Ovary (tissue), 9 donors: ENCODE data around the gene NEK1. TPM values are rescaled to one million over a fixed set of nuclear protein-coding genes. Genes with fewer than 3 reads are reported as not detected.
A peak's percentile ranks its signal among the peaks of the same experiment; 100 is the strongest.

Experiments used
- DNase-seq, 5 donors: peaks; one replicate each; pipeline ENCODE4 v3.0.0-alpha.2; 2019 to 2020
- H3K27ac ChIP-seq, 2 donors: fragments of 200-600 bp; one replicate each; pipeline versions ENCODE4 v1.5.1 to v1.8.0; 2019 to 2022
- H3K27me3 ChIP-seq: fragments of 200-600 bp; one replicate; pipeline ENCODE4 v1.8.0; 2022
- H3K36me3 ChIP-seq: fragments of 200-600 bp; sonication (generic); one replicate; pipeline ENCODE4 v1.5.1; 2019
- H3K4me1 ChIP-seq: one replicate; pipeline ENCODE4 v1.8.1; 2013; ENCODE audit warnings: mild to moderate bottlenecking, moderate library complexity; ENCODE audit not compliant: insufficient read depth
- H3K4me3 ChIP-seq: fragments of 200-600 bp; sonication (generic); one replicate; pipeline ENCODE4 v1.5.1; 2017
- H3K9me3 ChIP-seq, 2 donors: fragments of 200-600 bp in 1 of 2; sonication (generic) in 1 of 2; one replicate each; pipeline versions ENCODE4 v1.5.1 to v1.8.1; 2013 to 2019; ENCODE audit warnings: mild to moderate bottlenecking in 1 of 2, moderate library complexity in 1 of 2
- EP300 ChIP-seq: sonication (generic); formaldehyde crosslinking; IDR thresholded peaks from one replicate; pipeline ENCODE4 v1.6.1; 2017; ENCODE audit warnings: antibody characterized with exemption
- POLR2A ChIP-seq: fragments of 450-650 bp; IDR thresholded peaks from one replicate; pipeline ENCODE4 v1.6.1; 2017; ENCODE audit warnings: antibody characterized with exemption, mild to moderate bottlenecking, moderate library complexity
- WGBS, 3 donors: extraction: QIAGEN DNeasy Blood & Tissue Kit in 1 of 3; methylation state at CpG; one replicate each; pipeline versions ENCODE4 v1.1.5 to v1.1.7; 2013 to 2017; 5-methylcytosine and 5-hydroxymethylcytosine counted together
- intact Hi-C, 4 donors: fragments of 100-400 bp; cut with DNase I; formaldehyde crosslinking; loops; one replicate each; pipeline versions ENCODE4 v1.11.0 to v1.15.1; 2022 to 2023
- polyA plus RNA-seq, 2 donors: library from polyadenylated mRNA; stranded (reverse); fragments of 200-250 nt in 1 of 2; fragments of 350-450 nt in 1 of 2; fragmentation: Illumina TruSeq in 1 of 2; extraction: RNeasy Lipid Tissue Mini Kit (QIAGEN cat#74804) in 1 of 2; gene quantifications; one replicate each; pipeline ENCODE4 v1.2.3, GENCODE V29; 2013 to 2014
- total RNA-seq, 7 donors: library from RNA; depleted of rRNA in 2 of 7; stranded (reverse); fragments of >200 nt in 2 of 7; fragmentation: NEBNext Ultra II Directional in 3 of 7; extraction: Animal tissue kit (Norgen Biotek cat#: 25700) in 3 of 7; gene quantifications; one replicate each; pipeline versions ENCODE4 v1.1.0 to v1.2.4, GENCODE V29; 2016 to 2023
- TF ChIP-seq, protein P1 (sequence below), 3 donors: fragments of 450-650 bp in 2 of 3; fragments of 200-600 bp in 1 of 3; IDR thresholded peaks; one replicate each; pipeline versions ENCODE4 v1.5.1 to v1.8.0; 2016 to 2022; ENCODE audit warnings: antibody characterized with exemption in 3 of 3, mild to moderate bottlenecking in 1 of 3
- donor health status: DM: no; HTN: no; CAD: no; lungs with moderate emphysema.
- donor health status: DM: no; HTN: no; CAD: no.
- donor health status: Bipolar disorder and iron deficiency.
- donor health status: DM: yes; HTN: yes; CAD: no.
- donor health status: DM: no; HTN: no; CAD: no.
- donor health status: DM: yes; HTN: yes; CAD: no.

The NEK1 gene
- total and polyA plus RNA-seq, 9 donors, result 8.7 to 29.5 (median 22.0) TPM

DNA sequence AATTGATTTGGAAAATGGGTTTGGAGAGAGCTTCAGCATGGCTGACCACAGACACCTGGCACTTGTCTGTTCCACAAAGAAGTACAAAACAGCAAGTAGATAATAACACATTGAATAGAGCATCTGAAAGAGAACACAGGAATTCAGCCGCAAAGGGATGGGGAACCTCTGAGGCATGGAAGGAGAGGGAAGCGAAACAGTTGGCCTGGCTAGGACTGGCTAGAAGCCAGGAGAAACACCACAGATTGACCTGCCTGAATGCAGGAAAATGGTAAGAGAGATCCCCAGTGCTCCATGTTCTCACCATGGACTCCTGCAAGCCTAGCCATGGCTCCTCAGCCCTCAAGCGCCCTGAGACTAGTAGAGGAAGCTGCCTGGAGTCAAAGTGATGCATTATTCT is 171.9 kb downstream of the NEK1 start:
- H3K36me3 ChIP-seq, result no peaks in the 10 kb centered on the region
- WGBS, 3 donors, result 70 to 83% (median 82%) methylated on average over 3 of the region's 3 CpGs

DNA sequence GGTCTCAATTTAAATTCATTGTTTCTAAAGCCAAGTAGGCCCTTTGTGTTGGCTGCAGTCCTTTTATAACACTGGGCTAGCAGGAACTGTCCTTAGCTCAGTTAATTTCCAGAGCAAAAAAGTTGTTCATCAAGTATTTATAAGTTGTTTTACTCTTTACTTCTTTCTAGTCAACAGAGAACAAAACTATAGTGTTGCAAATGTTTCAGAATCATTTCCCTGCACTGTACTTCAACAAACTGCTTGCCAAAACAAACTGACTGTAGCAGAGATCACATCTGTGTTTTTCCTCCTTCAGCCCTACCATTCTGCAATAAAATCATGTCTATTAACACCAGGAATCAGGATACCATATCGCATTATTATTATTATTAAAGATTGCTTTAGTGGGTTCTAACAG is 173.1 kb downstream of the NEK1 start:
- peaks cover 0 to 5% of the 10 kb centered on the region in 2 donors for H3K9me3 ChIP-seq
- intact Hi-C loops, result no loop called here
- peaks cover 3% of the 10 kb centered on the region for H3K4me1 ChIP-seq
- H3K27ac ChIP-seq, result no peak overlapping the region
- no peak overlapping the region for H3K4me3 ChIP-seq
- no peaks in the 10 kb centered on the region for H3K36me3 ChIP-seq
- DNase-seq, result no peak
- 9 to 24% (median 13%) methylated on average over 1 of the region's 1 CpG for WGBS, 3 donors
- TF ChIP-seq POLR2A (no peak), EP300 (no peak)
- H3K27me3 ChIP-seq, result no peaks in the 10 kb centered on the region

More for the DNA sequence above, 171.9 kb downstream of the NEK1 start:
- H3K27me3 ChIP-seq, result no peaks in the 10 kb centered on the region
- no peak overlapping the region for H3K27ac ChIP-seq
- TF ChIP-seq POLR2A, result no peak
- TF ChIP-seq EP300, result no peak
- TF ChIP-seq, protein P1, sequence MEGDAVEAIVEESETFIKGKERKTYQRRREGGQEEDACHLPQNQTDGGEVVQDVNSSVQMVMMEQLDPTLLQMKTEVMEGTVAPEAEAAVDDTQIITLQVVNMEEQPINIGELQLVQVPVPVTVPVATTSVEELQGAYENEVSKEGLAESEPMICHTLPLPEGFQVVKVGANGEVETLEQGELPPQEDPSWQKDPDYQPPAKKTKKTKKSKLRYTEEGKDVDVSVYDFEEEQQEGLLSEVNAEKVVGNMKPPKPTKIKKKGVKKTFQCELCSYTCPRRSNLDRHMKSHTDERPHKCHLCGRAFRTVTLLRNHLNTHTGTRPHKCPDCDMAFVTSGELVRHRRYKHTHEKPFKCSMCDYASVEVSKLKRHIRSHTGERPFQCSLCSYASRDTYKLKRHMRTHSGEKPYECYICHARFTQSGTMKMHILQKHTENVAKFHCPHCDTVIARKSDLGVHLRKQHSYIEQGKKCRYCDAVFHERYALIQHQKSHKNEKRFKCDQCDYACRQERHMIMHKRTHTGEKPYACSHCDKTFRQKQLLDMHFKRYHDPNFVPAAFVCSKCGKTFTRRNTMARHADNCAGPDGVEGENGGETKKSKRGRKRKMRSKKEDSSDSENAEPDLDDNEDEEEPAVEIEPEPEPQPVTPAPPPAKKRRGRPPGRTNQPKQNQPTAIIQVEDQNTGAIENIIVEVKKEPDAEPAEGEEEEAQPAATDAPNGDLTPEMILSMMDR (IDR thresholded peaks at IDR 0.05), result no peak
- intact Hi-C loops, result no loop called here
- no peak overlapping the region for H3K4me3 ChIP-seq
- peak in 1 of 5 donors; percentile 14 for DNase-seq
- peaks cover 3% of the 10 kb centered on the region for H3K4me1 ChIP-seq
- H3K9me3 ChIP-seq, result peaks cover 0 to 5% of the 10 kb centered on the region in 2 donors

DNA sequence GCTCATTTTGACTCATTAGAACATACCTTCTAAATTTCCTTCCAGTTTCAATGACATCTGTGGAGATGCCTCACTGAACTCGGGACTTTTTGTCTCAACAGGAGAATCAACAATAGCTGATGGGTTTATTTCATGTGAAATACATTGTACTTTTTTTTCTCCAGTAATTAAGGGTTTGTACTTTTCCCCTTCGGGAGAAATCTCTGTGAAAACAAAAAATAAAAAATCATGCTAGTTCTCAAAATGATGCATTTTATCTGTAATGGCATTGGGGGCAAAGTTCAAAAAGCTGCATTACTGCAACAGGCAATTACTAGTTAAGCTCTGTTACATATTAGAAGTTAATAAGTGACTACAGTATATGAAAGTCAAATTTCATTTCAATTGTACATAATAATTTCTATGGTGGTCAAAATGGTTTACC is 174.3 kb downstream of the NEK1 start:
- TF ChIP-seq POLR2A, result no peak
- TF ChIP-seq, protein P1 (IDR thresholded peaks at IDR 0.05), result no peak
- TF ChIP-seq EP300, result no peak
- Histone ChIP-seq H3K27ac (no peak overlapping the region), H3K4me3 (no peak overlapping the region), H3K36me3 (no peaks in the 10 kb centered on the region), H3K9me3 (peaks cover 0 to 5% of the 10 kb centered on the region in 2 donors), H3K4me1 (peaks cover 3% of the 10 kb centered on the region), H3K27me3 (no peaks in the 10 kb centered on the region)
- no peak for DNase-seq
- WGBS, 3 donors, result 56 to 70% (median 59%) methylated on average over 2 of the region's 2 CpGs
- intact Hi-C loops, result no loop called here

DNA sequence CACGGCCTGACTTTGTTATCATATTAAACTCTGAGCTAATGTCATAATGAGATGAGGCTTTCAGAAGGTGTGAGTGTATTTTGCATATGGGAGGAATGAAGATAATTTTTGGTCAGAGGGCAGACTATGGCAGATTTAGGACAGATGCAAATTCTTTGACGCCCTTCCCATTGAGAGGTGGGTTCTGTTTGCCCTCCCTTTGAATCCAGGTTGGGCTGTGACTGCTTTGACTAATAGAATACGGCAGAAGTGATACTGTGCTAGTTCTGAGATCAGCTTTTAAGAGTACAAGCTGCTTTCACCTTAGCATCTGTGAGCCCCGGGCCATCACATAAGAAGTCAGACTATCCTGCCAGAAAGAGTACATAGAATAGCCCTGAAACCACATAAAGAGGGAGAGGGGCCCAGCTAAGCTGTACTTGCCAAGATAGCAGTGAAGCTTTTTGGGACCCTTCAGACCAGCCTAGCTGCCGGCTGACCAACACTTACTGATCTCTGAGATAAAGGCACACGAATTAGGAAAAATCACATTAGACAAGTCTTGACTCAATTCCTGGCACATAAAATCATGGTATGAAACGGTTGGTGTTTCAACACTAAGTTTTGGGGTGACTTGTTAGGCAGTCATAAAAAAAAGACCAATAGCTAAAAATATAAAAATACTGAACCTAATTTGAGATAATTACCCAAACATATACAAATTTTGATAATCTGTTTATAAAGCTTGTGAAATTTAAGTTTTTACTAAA is 174.9 kb downstream of the NEK1 start:
- Histone ChIP-seq H3K27me3 (no peaks in the 10 kb centered on the region), H3K4me1 (peaks cover 3% of the 10 kb centered on the region), H3K36me3 (no peaks in the 10 kb centered on the region), H3K9me3 (no peaks in the 10 kb centered on the region), H3K4me3 (no peak overlapping the region), H3K27ac (no peak overlapping the region)
- intact Hi-C loops, result no loop called here
- WGBS, 3 donors, result 81 to 86% (median 83%) methylated on average over 7 of the region's 7 CpGs
- no peak for DNase-seq
- no peak for TF ChIP-seq POLR2A
- TF ChIP-seq, protein P1 (IDR thresholded peaks at IDR 0.05), result no peak
- no peak for TF ChIP-seq EP300

DNA sequence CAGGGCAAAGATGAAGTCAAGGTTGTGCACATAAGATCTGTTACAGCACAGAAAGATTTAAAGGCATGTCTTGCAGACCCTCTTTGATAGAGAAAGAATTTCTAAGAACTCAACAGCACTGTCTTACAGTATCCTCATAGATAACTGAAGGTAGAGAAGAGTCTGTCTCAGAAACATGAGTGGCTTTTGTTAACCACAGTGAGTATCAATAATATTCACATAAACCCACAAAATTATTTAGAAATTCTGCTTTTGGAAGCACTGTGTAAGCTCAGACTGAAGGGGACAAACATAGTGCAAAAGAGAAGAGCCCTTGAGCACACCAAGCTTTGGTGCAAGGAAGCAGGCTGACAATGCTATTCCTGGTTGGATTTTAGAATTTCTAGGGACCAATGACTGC is 175.6 kb downstream of the NEK1 start:
- no peak overlapping the region for H3K27ac ChIP-seq
- intact Hi-C loops, result no loop called here
- no peaks in the 10 kb centered on the region for H3K27me3 ChIP-seq
- no peak overlapping the region for H3K4me3 ChIP-seq
- H3K9me3 ChIP-seq, result no peaks in the 10 kb centered on the region
- no peaks in the 10 kb centered on the region for H3K36me3 ChIP-seq
- TF ChIP-seq, protein P1 (IDR thresholded peaks at IDR 0.05), result no peak
- TF ChIP-seq EP300, result no peak
- DNase-seq, result no peak
- H3K4me1 ChIP-seq, result peaks cover 3% of the 10 kb centered on the region
